Right lobe of liver (tissue), 6 donors: ENCODE data around the gene PRR5L. TPM values are rescaled to one million over a fixed set of nuclear protein-coding genes. Genes with fewer than 3 reads are reported as not detected.

Experiments
- ATAC-seq, 4 donors: fragments of 200-7000 bp; cut with Tn5 transposase; one replicate each; pipeline ENCODE4 v1.9.1; 2020; ENCODE audit warnings: mild to moderate bottlenecking in 4 of 4, moderate library complexity in 4 of 4
- DNase-seq, 3 donors: peaks; one replicate each; pipeline ENCODE4 v3.0.0-alpha.2; 2020
- H3K27ac ChIP-seq, 3 donors: fragments of 200-600 bp; one replicate each; pipeline ENCODE4 v1.8.0; 2022
- H3K27me3 ChIP-seq, 2 donors: fragments of 200-600 bp; one replicate each; pipeline ENCODE4 v1.8.0; 2022
- H3K36me3 ChIP-seq, 4 donors: fragments of 200-600 bp; sonication (generic) in 1 of 4; one replicate each; pipeline versions ENCODE4 v1.5.1 to v1.8.0; 2017 to 2022; ENCODE audit warnings: control low read depth in 1 of 4
- H3K4me1 ChIP-seq, 4 donors: fragments of 200-600 bp; sonication (generic) in 1 of 4; one replicate each; pipeline versions ENCODE4 v1.5.1 to v1.8.0; 2017 to 2022; ENCODE audit warnings: control low read depth in 1 of 4
- H3K4me3 ChIP-seq, 3 donors: fragments of 200-600 bp; one replicate each; pipeline ENCODE4 v1.8.0; 2022
- H3K9me3 ChIP-seq, 4 donors: fragments of 200-600 bp; sonication (generic) in 1 of 4; one replicate each; pipeline versions ENCODE4 v1.5.1 to v1.8.0; 2017 to 2022; ENCODE audit warnings: control low read depth in 1 of 4
- POLR2A ChIP-seq: fragments of 450-650 bp; IDR thresholded peaks from one replicate; pipeline ENCODE4 v1.6.1; 2017; ENCODE audit warnings: antibody characterized with exemption, mild to moderate bottlenecking
- WGBS: methylation state at CpG from one replicate; pipeline ENCODE4 v1.1.6; 2018; ENCODE audit warnings: low coverage, low lambda C conversion rate; ENCODE audit not compliant: insufficient coverage; ENCODE audit errors: missing lambda C conversion rate; 5-methylcytosine and 5-hydroxymethylcytosine counted together
- intact Hi-C, 2 donors: fragments of 100-400 bp; cut with DNase I; formaldehyde crosslinking; loops; one replicate each; pipeline versions ENCODE4 v1.11.2 to v1.14.1; 2022
- long read RNA-seq: library from polyadenylated mRNA; unstranded; transcript quantifications from one replicate; pipeline ENCODE4 v2.0.0, GENCODE V29; 2019
- total RNA-seq, 6 experiments: library from RNA; depleted of rRNA in 2 of 6; stranded (reverse); fragments of >200 nt in 2 of 6; fragmentation: NEBNext Ultra II Directional in 3 of 6; extraction: Animal tissue kit (Norgen Biotek cat#: 25700) in 3 of 6; gene quantifications; one replicate each; pipeline versions ENCODE4 v1.1.0 to v1.2.4, GENCODE V29; 2016 to 2023
- TF ChIP-seq, protein P1 (sequence below), 4 donors: fragments of 200-600 bp in 3 of 4; fragments of 450-650 bp in 1 of 4; IDR thresholded peaks; one replicate each; pipeline versions ENCODE4 v1.5.1 to v1.8.0; 2016 to 2022; ENCODE audit warnings: antibody characterized with exemption in 4 of 4, mild to moderate bottlenecking in 2 of 4
- donor health status: DM: no; HTN: yes; CAD: no.
- donor health status: DM: no; HTN: no; CAD: no.
- donor health status: DM: no; HTN: no; CAD: no.
- donor health status: DM: no; HTN: yes; CAD: no.
- donor health status: DM: no; HTN: yes; CAD: no.

Gene PRR5L, protein sequence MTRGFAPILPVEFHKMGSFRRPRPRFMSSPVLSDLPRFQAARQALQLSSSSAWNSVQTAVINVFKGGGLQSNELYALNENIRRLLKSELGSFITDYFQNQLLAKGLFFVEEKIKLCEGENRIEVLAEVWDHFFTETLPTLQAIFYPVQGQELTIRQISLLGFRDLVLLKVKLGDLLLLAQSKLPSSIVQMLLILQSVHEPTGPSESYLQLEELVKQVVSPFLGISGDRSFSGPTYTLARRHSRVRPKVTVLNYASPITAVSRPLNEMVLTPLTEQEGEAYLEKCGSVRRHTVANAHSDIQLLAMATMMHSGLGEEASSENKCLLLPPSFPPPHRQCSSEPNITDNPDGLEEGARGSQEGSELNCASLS
- total RNA-seq: 1 to 10 TPM; 2.2 to 4.5 (median 2.3) TPM
- long read RNA-seq: 0 reads

DNA sequence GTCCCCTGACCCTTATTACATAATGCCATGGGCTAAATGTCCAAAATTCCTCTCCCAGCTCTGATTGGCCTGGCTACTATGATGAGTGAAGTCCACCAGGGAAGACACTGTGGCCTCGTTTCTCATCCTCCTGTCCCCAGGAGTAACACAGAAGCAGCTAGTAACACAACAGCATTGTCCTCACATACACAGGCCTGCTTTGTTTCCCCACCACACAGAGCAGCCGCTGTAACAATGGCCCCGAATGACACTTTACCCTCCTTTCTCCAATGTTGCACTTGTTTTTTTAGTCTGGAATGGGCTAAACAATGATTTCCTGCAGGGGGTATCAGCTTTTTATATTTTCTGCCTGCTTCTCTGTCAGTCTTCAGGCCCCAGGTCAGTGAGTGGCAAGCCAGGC lies at the start of gene PRR5L:
Gene PRR5L, plus strand, starts transcription at position 363 of the 400 bp plus-strand sequence. CDS start 104,834 bp downstream, outside the sequence.
- no peak within 1 kb of the TSS for H3K27ac ChIP-seq
- ATAC-seq: no peak
- no peak for DNase-seq
- H3K9me3 ChIP-seq: no peaks in the 10 kb centered on the region
- H3K4me1 ChIP-seq: no peaks in the 10 kb centered on the region
- TF ChIP-seq, protein P1, sequence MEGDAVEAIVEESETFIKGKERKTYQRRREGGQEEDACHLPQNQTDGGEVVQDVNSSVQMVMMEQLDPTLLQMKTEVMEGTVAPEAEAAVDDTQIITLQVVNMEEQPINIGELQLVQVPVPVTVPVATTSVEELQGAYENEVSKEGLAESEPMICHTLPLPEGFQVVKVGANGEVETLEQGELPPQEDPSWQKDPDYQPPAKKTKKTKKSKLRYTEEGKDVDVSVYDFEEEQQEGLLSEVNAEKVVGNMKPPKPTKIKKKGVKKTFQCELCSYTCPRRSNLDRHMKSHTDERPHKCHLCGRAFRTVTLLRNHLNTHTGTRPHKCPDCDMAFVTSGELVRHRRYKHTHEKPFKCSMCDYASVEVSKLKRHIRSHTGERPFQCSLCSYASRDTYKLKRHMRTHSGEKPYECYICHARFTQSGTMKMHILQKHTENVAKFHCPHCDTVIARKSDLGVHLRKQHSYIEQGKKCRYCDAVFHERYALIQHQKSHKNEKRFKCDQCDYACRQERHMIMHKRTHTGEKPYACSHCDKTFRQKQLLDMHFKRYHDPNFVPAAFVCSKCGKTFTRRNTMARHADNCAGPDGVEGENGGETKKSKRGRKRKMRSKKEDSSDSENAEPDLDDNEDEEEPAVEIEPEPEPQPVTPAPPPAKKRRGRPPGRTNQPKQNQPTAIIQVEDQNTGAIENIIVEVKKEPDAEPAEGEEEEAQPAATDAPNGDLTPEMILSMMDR (IDR thresholded peaks at IDR 0.05): no peak
- no peak for TF ChIP-seq POLR2A
- WGBS: 81% methylated on average over 3 of the region's 3 CpGs
- H3K4me3 ChIP-seq: no peak within 1 kb of the TSS
- intact Hi-C loops: no loop called here
- no peaks in the 10 kb centered on the region for H3K36me3 ChIP-seq
- no peaks in the 10 kb centered on the region for H3K27me3 ChIP-seq

DNA sequence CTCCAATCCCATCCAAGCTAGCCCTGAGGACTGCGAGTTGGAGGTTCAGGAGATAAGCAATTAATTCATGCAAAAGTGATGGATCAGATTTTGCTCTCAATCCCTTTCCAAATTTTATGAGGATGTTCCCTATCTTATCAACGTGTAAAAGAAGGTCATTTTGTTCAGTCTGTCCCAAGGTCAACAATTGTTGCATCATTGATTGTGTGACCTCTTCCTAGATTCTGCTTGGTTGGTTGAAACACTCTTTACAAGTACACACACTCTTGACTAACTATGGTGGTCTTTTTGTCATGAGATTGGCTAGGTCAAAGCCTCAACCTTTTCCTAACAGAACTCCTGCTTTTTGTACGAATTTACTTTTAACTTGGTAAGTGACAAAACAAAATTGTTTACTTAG lies 48.6 kb upstream of the PRR5L start:
- peak in 3 of 4 donors; percentile 41 to 67 (median 52) for ATAC-seq
- 10% methylated on average over 3 of the region's 3 CpGs for whole genome bisulfite sequencing
- DNase-seq: no peak
- H3K9me3 ChIP-seq: no peaks in the 10 kb centered on the region
- no peaks in the 10 kb centered on the region for H3K36me3 ChIP-seq
- TF ChIP-seq POLR2A: no peak
- TF ChIP-seq, protein P1 (IDR thresholded peaks at IDR 0.05): no peak
- intact Hi-C loops: no loop called here
- peaks cover 0 to 24% (median 0%) of the 10 kb centered on the region in 4 donors for H3K4me1 ChIP-seq
- peak overlapping the region in 1 of 3 donors; percentile 21 for H3K27ac ChIP-seq
- H3K4me3 ChIP-seq: no peak overlapping the region
- H3K27me3 ChIP-seq: no peaks in the 10 kb centered on the region

DNA sequence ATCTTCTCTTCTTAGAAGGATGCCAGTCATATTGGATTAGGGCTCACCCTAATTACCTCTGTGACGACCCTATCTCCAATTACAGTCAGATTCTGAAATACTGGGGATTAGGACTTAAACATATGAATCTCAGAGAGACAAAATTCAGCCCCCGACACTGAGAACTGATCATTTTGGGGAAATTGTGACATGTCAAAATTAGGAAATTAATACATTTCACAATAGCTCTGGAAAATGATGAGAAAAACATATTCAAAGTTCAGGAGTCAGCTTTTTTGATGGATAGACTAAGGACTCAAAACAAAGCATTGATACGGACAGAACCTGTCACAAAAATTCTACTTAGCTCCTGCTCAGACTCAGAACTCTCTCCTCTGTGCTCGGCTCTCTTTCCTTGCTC lies 47.7 kb upstream of the PRR5L start:
- WGBS: 52% methylated on average over 4 of the region's 4 CpGs

DNA sequence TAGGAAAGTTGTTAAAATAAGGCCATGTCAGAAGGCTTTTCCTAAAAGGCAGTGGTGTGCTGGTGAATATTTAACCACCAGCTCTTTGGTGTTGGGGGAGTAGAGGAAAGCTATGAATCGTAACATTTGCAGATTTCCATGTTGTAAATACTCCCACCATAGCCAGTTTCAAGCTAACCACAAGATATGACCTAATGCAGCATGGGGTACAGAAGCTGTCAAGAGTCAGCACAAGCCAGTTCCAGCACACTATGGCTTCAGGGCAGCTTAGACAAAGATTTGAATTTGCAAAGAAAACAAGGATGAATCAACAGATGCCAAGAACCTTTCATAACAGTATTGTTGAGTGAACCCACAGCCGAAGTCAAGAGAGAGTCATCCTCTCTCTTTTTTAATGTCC lies 46.8 kb upstream of the PRR5L start:
- 11% methylated on average over 2 of the region's 2 CpGs for WGBS
- TF ChIP-seq POLR2A: no peak
- TF ChIP-seq, protein P1 (IDR thresholded peaks at IDR 0.05): no peak
- no peak overlapping the region for H3K4me3 ChIP-seq
- no peaks in the 10 kb centered on the region for H3K9me3 ChIP-seq
- H3K4me1 ChIP-seq: peaks cover 0 to 24% (median 0%) of the 10 kb centered on the region in 4 donors
- DNase-seq: no peak
- H3K27ac ChIP-seq: no peak overlapping the region
- H3K36me3 ChIP-seq: no peaks in the 10 kb centered on the region
- no peaks in the 10 kb centered on the region for H3K27me3 ChIP-seq
- intact Hi-C loops: no loop called here
- ATAC-seq: peak in 3 of 4 donors; percentile 39 to 76 (median 67)

More for the DNA sequence above, 47.7 kb upstream of the PRR5L start:
- Histone ChIP-seq H3K27me3 (no peaks in the 10 kb centered on the region), H3K36me3 (no peaks in the 10 kb centered on the region), H3K9me3 (no peaks in the 10 kb centered on the region), H3K4me1 (peaks cover 0 to 24% (median 0%) of the 10 kb centered on the region in 4 donors), H3K4me3 (no peak overlapping the region), H3K27ac (no peak overlapping the region)
- TF ChIP-seq, protein P1 (IDR thresholded peaks at IDR 0.05): no peak
- TF ChIP-seq POLR2A: no peak
- intact Hi-C loops: no loop called here
- DNase-seq (no peak), ATAC-seq (no peak)
